Raji (cell line): ENCODE measurements around the gene SCAMP3.

Source experiments
- POLR2A ChIP-seq: IDR thresholded peaks from 2 replicates; pipeline ENCODE4 v1.6.1; 2011; ENCODE audit warnings: low read depth, low read length, control low read depth; ENCODE audit not compliant: insufficient read depth

Gene SCAMP3

DNA sequence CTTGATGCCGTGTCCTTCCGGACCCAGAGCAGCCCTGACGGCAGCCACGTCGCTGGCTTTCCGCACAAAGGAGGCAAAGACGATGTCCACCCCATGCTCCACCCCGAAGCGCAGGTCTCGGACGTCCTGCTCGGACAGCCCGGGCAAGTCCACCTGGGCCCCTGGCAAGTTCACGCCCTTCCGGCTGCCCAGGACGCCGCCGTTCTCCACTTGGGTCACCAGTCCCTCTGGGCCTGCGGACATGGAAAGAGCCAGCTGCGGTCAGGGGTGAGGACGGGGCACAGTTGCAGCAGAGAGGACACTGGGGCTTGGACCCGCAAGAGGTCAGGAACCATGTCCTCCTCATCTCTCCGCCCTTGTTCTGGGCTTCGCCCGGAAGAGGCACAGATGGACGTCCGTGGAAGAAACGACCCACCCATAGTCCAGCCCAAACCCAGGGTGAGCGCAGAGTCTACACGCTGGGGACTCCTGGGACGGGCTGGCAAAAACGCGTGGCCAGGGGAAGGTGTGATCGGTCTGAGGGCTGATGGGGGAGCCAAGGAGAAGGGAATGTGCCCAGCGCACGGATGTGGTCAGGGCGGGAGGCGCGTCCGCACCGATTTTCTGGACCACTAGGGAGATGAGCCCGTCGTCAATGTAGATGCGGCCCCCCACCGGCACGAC, 32.5 kb upstream of the SCAMP3 start:
- no peak for TF ChIP-seq POLR2A

DNA sequence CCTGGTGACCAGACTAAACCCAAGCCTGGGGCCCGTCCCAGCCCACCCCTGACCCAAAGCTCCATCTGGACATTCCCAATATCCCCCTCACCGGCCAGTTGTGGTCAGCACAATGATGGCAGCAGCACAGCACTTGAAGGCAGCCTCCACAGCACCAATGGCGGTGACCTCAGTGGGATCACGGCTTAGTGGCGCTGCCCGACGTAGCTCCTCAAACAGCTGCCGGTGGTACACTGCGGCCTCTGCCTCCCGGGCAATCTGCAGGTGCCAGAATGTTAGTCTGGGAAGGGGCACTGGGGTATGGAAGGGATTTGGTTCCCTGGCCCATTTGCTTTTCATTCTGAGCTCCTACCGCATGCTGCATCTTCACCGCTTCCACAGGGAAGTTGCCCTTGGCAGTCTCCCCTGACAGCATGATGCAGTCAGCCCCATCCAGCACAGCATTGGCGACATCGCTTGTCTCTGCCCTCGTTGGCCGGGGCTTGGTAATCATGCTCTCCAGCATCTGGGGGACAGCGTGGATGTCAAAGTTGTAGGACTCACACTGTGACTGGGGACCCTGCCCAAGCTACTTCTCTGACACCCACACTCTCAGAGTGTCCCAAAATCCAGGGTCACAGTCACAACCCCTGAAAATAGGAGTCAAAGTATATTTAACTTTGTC, 31.1 kb upstream of the SCAMP3 start:
- TF ChIP-seq POLR2A = no peak

DNA sequence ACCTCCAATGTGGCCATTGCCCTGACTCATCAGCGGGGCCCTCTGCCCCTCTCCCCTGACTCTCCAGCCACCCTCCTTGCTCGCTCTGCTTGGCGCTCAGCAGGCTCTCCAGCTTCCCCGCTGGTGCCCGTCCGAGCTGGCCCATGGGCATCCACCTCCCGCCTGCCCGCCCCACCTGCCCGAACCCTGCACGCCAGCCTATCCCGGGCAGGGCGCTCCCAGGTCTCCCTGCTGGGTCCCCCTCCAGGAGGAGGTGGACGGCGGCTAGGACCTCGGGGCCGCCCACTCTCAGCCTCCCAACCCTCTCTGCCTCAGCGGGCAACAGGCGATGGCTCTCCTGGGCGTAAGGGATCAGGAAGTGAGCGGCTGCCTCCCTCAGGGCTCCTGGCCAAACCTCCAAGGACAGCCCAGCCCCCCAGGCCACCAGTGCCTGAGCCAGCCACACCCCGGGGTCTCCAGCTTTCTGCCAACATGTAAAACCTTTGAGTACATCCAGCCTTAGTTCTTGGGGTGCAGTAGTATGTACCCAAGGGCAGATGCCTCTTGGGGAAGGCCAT, 25.9 kb upstream of the SCAMP3 start:
- no peak for TF ChIP-seq POLR2A

DNA sequence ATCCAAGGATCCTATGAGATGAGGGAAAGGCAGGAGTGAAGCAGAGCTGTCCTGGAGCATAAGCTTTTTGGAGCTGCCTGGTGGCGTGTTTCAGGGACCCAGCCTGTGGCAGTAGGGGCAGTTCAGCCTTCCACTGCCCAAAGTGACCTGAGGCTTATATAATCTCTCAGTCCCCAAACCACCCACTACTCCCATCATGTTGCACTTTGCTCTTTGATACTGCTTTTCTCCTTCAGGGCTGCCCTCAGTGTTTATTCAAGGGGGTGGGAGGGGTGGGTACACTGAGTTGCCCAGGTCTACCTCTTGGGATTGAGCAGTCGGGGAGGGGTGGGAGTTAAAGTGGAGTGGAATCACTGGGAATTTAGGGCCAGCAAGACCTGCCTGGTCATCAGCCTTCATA, 24.4 kb upstream of the SCAMP3 start:
- no peak for TF ChIP-seq POLR2A

DNA sequence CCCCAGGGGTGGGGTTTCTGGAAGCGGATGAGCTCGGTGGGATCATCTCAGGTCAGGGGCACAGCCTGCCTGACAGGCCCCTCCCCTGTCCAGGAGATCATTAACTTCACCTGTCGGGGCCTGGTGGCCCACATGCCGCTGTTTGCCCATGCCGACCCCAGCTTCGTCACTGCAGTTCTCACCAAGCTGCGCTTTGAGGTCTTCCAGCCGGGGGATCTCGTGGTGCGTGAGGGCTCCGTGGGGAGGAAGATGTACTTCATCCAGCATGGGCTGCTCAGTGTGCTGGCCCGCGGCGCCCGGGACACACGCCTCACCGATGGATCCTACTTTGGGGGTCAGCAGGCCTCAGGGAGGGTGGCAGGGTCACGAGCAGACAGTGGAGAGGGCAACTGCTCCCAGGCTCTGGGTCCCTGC, 23.5 kb upstream of the SCAMP3 start:
- TF ChIP-seq POLR2A = no peak

DNA sequence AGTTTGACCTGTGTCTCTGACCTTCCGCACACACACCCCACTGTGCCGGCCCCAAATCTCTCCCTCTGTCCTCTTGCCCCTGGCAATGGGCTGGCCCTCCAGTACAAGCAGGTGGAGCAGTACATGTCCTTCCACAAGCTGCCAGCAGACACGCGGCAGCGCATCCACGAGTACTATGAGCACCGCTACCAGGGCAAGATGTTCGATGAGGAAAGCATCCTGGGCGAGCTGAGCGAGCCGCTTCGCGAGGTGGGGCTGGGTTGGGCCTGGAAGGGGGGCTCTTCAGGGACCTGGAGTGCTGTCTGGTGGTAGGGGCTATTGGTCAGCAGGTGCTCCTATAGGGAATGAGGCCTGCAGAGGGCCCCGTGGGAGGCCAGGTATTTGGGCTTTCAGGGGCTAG, 22.9 kb upstream of the SCAMP3 start:
- TF ChIP-seq POLR2A = no peak

DNA sequence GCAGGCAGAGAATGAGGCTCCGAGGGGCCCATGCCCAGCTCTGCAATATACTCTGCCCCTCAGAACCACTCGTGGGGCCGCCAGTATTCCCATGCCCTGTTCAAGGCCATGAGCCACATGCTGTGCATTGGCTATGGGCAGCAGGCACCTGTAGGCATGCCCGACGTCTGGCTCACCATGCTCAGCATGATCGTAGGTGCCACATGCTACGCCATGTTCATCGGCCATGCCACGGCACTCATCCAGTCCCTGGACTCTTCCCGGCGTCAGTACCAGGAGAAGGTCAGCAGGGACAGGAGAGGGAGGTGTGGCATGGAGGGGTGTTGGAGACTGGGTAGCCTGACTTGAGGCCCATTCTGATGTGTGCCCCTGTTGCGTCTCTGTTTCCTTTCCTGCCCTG, 22.3 kb upstream of the SCAMP3 start:
- no peak for TF ChIP-seq POLR2A

DNA sequence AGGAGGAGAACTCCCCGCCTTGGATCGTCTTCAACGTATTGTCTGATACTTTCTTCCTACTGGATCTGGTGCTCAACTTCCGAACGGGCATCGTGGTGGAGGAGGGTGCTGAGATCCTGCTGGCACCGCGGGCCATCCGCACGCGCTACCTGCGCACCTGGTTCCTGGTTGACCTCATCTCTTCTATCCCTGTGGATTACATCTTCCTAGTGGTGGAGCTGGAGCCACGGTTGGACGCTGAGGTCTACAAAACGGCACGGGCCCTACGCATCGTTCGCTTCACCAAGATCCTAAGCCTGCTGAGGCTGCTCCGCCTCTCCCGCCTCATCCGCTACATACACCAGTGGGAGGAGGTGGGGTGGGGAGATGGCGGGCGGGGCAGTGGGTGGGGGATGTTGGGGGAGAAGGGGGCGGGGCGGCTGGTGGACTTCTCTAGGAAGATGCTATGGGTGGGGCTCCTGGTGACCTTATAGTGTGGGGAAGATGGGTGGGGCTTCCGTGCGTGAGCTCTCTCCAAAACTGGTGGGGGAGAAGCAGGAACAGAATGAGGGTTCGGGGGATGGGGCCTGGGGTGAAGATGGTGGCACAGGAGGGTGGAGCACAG, 20.4 kb upstream of the SCAMP3 start:
- no peak for TF ChIP-seq POLR2A

DNA sequence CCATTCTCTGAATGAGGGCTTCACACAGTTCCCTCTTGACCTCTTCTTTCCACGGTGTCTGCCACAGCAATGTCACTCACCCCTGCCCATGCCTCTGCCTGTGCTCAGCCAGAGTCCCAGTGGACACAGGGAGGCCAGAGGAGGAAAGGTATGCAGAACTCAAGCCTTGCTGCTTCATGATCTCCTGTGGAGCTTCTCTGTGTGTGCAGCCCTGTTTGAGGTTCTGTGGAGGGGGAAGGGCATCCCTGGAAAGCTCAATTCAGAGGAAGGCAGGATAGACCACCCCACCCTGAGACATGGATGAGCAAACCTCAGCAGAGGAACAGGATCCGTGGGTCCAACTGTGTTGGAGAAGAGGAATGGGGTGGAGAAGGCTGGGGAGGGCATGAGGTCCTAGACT, 17.1 kb upstream of the SCAMP3 start:
- no peak for TF ChIP-seq POLR2A

DNA sequence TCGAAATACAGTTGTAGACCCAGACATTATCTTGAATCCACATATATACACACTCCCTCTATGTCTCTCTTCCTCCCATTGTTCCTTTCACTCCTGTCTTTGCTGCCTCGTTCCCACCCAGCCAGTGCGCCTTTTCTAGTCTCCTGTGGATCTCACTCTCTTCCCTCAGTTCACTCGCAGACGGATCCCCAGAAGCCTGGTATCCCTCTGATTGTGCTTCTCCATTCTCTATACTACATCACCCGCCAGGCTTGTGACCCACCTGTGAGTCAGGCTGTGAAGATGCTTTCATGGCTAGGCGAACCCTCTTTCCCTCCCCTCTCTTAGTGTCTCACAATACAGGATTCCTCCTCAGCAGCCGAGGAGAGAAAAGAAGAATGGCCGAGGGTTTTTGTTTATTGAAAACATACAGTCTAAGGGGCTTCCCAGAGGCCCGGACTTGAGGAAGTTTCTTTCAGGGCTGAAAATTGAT, 16.6 kb upstream of the SCAMP3 start:
- no peak for TF ChIP-seq POLR2A

DNA sequence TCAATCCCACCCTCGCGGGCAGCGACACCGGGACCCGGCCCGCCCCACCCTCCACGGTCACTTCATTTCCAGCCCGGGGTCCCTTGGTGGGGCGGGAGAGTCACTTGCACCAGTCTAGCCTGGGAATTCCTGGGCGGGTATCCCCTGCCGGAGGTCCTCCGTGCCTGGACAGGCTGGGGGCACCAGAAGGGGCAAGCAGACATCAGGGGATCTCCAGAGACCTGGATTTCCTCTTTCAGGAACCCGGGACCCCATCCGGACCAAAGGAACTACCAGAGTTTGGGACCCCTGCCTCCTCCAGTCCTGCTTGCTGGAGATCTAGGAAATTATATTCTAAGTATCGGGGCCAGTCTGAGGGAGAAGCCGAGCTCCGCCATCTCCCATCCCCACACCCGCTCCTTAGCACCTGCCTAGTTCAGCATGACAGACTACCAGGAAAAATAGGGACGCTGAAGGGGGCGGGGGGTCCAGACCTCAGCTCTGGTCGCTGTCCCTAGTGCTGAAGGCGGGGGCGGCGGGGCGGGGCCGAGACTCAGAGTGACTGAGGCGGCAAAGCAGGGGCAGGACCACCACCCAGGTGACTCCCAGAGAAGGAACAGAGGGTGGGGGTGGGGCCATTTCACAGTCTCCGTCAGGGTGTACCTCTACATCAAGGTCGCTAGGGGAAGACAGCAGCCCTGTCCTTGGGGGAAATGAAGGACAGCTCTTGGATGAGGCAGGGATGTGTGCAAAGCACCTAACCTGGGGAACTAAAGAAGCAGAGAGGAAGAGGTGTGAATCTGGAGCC, 15.9 kb upstream of the SCAMP3 start:
- no peak for TF ChIP-seq POLR2A

DNA sequence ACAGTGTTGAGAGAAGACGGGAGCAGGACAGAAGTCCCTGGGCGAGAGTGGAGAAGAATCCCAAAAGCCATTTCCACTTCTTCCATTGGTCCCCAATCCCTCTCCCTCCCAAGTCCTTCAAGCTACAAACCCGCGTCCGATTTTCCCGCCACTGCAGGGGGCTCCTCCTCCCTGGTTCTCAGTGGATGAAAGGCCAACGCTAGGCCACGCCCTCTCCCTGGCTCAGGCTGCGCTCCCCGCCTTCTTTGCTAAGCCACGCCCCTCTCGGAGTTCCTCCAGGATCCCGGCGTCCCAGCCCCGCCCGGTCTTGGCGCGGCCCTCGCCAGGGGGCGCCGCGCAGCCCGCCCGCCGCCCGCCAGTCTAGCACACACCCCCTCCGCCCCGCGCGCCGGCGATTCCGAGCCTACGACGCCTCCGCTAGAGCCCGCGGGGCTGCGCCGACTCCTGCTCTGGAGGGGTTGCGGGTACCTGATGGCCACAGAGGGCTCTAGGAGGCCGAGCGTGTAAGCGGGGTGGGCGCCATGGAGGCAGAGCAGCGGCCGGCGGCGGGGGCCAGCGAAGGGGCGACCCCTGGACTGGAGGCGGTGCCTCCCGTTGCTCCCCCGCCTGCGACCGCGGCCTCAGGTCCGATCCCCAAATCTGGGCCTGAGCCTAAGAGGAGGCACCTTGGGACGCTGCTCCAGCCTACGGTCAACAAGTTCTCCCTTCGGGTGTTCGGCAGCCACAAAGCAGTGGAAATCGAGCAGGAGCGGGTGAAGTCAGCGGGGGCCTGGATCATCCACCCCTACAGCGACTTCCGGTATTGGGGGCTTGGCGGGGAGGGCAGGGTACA, 15.1 kb upstream of the SCAMP3 start, which contains the start of gene HCN3:
Gene HCN3 (plus strand): TSS at position 394 of the 832 bp plus-strand sequence. CDS start 128 bp downstream, at position 522.
- TF ChIP-seq POLR2A = peak; percentile 55

DNA sequence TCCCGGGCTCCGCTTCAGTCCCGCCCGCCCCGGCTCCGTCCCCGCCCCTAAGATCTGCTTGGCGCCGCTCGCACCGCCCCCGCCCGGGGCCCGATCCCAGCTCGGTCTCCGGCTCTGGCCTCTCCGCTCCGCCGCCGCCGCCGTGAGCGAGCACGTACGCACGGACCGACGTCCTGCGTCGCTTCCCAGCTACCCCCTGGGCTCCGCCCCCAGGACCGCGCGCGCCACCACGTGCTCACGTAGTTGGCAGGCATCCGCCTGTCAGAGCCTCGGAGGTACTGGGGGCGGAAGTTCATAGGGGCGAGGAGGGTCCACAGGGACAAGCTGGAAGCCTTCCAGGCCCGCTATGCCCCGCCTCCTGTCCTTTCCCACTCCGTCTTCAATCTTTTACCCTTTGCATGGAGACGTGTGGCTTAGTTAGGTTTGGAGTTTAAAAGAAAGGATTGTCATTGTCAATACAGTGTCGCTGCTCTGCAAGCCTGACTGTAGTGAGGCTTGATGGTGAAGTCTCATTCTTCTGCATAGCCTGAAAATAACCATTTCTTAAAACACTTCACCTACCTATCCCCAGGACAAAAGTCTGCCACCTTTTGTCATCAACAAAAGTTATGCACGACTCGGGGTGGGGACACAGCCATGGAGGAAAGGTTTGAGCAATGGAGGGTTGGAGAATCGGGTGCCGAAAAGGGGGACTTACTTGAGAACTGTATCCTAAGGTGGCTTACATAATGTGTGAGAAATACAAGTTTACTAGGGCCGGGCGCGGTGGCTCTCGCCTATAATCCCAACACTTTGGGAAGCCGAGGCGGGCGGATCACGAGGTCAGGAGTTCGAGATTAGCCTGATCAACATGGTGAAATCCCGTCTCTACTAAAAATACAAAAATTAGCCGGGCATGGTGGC, 11.4 kb upstream of the SCAMP3 start, which contains the start of gene CLK2:
Gene CLK2 (minus strand): TSS at position 162 of the 903 bp plus-strand sequence. CDS start 2,527 bp downstream, outside the sequence.
- TF ChIP-seq POLR2A = peak; percentile 87
